ENCODE data around the gene UST.
"Not testable (repeated sequence)": the region's sequence is repeated elsewhere in the genome, so short reads cannot be mapped to it uniquely, and the experiment has no call there.

UST gene

DNA sequence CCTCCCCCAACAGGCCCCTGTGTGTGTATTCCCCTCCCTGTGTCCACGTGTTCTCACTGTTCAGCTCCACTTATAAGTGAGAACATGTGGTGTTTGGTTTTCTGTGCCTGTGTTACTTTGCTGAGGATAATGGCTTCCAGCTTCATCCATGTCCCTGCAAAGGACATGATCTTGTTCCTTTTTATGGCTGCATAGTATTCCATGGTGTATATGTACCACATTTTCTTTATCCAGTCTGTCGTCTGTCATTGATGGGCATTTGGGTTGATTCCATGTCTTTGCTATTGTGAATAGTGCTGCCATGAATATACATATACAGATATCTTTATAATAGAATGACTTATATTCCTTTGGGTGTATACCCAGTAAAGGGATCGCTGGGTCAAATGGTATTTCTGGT is 106.3 kb downstream of the UST start:
- H3K36me3 ChIP-seq (ENCODE audit: control insufficient read depth, insufficient read depth, low read length); H3K9ac ChIP-seq (ENCODE audit: low read length); H3K9me3 ChIP-seq (ENCODE audit: control insufficient read depth, insufficient read depth, low read depth, low read length); H3K27me3 ChIP-seq (ENCODE audit: control insufficient read depth, insufficient read depth, low read length); H3K4me3 ChIP-seq (ENCODE audit: low read depth, low read length); H3K27ac ChIP-seq (ENCODE audit: low read depth, low read length): not testable (repeated sequence)
- H3K4me1 ChIP-seq (ENCODE audit: control insufficient read depth, insufficient read depth, low read length), result peaks cover 47% of the 10 kb centered on the region

- Histone ChIP-seq H3K4me1 (ENCODE audit: control insufficient read depth, insufficient read depth, low read length) (peaks cover 42% of the 10 kb centered on the region), H3K27me3 (ENCODE audit: control insufficient read depth, insufficient read depth, low read length) (no peaks in the 10 kb centered on the region), H3K36me3 (ENCODE audit: control insufficient read depth, insufficient read depth, low read length) (peaks cover 3% of the 10 kb centered on the region; the same call in 1 of the 2 replicates), H3K9ac (ENCODE audit: low read length) (no peak overlapping the region), H3K27ac (ENCODE audit: low read depth, low read length) (peak overlapping the region; percentile 20), H3K9me3 (ENCODE audit: control insufficient read depth, insufficient read depth, low read depth, low read length) (no peaks in the 10 kb centered on the region), H3K4me3 (ENCODE audit: low read depth, low read length) (no peak overlapping the region)
These were observed 107.3 kb downstream of the UST start for GRCh38 chr6:148854096-148854495.

DNA sequence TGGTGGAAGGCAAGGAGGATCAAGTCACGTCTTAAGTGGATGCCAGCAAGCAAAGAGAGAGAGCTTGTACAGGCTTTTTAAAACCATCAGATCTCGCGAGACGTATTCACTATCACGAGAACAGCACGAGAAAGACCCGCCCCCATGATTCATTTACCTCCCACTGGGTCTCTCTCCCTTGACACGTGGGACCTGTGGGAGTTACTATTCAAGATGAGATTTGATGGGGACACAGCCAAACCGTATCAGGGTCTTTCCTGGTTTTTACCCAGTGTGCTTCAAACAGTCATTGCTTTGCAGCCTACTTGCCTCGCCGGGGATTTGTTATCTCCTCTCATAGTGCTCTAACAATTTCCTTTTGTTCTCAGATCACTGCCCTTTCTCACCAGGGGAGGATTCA is 108.2 kb downstream of the UST start:
- Histone ChIP-seq H3K4me3 (ENCODE audit: low read depth, low read length) (no peak overlapping the region), H3K36me3 (ENCODE audit: control insufficient read depth, insufficient read depth, low read length) (peaks cover 3% of the 10 kb centered on the region; the same call in 1 of the 2 replicates), H3K9ac (ENCODE audit: low read length) (no peak overlapping the region), H3K27ac (ENCODE audit: low read depth, low read length) (peak overlapping the region; percentile 20; the same call in 1 of the 2 replicates), H3K9me3 (ENCODE audit: control insufficient read depth, insufficient read depth, low read depth, low read length) (no peaks in the 10 kb centered on the region), H3K4me1 (ENCODE audit: control insufficient read depth, insufficient read depth, low read length) (peaks cover 41% of the 10 kb centered on the region), H3K27me3 (ENCODE audit: control insufficient read depth, insufficient read depth, low read length) (no peaks in the 10 kb centered on the region)

- H3K27me3 ChIP-seq (ENCODE audit: control insufficient read depth, insufficient read depth, low read length), result no peaks in the 10 kb centered on the region
- no peak overlapping the region for H3K9ac ChIP-seq (ENCODE audit: low read length)
- no peak overlapping the region for H3K27ac ChIP-seq (ENCODE audit: low read depth, low read length)
- no peak overlapping the region for H3K4me3 ChIP-seq (ENCODE audit: low read depth, low read length)
- H3K4me1 ChIP-seq (ENCODE audit: control insufficient read depth, insufficient read depth, low read length), result peaks cover 34% of the 10 kb centered on the region
- no peaks in the 10 kb centered on the region for H3K9me3 ChIP-seq (ENCODE audit: control insufficient read depth, insufficient read depth, low read depth, low read length)
- H3K36me3 ChIP-seq (ENCODE audit: control insufficient read depth, insufficient read depth, low read length), result peaks cover 3% of the 10 kb centered on the region; the same call in 1 of the 2 replicates
These were observed 108.9 kb downstream of the UST start for GRCh38 chr6:148855744-148856143.

- H3K27me3 ChIP-seq (ENCODE audit: control insufficient read depth, insufficient read depth, low read length), result no peaks in the 10 kb centered on the region
- no peak overlapping the region for H3K9ac ChIP-seq (ENCODE audit: low read length)
- H3K36me3 ChIP-seq (ENCODE audit: control insufficient read depth, insufficient read depth, low read length), result peaks cover 3% of the 10 kb centered on the region; the same call in 1 of the 2 replicates
- H3K4me1 ChIP-seq (ENCODE audit: control insufficient read depth, insufficient read depth, low read length), result peaks cover 22% of the 10 kb centered on the region
- H3K9me3 ChIP-seq (ENCODE audit: control insufficient read depth, insufficient read depth, low read depth, low read length), result no peaks in the 10 kb centered on the region
- no peak overlapping the region for H3K27ac ChIP-seq (ENCODE audit: low read depth, low read length)
- no peak overlapping the region for H3K4me3 ChIP-seq (ENCODE audit: low read depth, low read length)
These were observed 111.1 kb downstream of the UST start for GRCh38 chr6:148857798-148858390.

DNA sequence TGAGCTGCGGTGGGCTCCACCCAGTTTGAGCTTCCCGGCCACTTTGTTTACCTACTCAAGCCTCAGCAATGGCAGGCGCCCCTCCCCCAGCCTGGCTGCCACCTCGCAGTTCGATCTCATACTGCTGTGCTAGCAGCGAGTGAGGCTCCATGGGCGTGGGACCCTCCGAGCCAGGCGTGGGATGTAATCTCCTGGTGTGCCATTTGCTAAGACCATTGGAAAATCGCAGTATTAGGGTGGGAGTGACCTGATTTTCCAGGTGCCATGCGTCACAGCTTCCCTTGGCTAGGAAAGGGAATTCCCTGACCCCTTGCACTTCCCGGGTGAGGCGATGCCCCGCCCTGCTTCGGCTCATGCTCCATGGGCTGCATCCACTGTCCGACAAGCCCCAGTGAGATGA is 117.3 kb downstream of the UST start:
- not testable (repeated sequence) for H3K27ac ChIP-seq (ENCODE audit: low read depth, low read length); H3K9ac ChIP-seq (ENCODE audit: low read length); H3K36me3 ChIP-seq (ENCODE audit: control insufficient read depth, insufficient read depth, low read length); H3K27me3 ChIP-seq (ENCODE audit: control insufficient read depth, insufficient read depth, low read length); H3K9me3 ChIP-seq (ENCODE audit: control insufficient read depth, insufficient read depth, low read depth, low read length)
- Histone ChIP-seq H3K4me1 (ENCODE audit: control insufficient read depth, insufficient read depth, low read length) (peaks cover 36% of the 10 kb centered on the region), H3K4me3 (ENCODE audit: low read depth, low read length) (peak overlapping the region; percentile 53)

DNA sequence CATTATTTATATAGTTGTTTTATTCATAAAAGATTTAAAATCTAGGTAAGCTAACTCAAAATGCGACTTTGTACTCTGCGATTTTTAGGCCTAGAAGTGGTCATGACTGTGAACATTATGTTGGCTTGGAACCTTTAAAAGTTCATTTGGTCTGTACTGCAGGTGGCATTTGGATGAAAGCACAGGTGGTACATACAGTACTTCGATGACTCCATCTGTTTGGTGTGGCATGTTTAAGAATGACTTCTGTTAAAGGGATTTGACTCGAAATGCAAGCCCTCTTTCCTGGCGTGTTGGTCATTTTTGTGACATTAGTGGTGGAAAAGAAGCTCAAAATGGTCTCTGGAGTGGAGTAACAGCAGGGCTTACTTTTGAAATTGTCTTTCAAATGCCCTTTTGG is 118.1 kb downstream of the UST start:
- H3K36me3 ChIP-seq (ENCODE audit: control insufficient read depth, insufficient read depth, low read length), result no peaks in the 10 kb centered on the region
- no peaks in the 10 kb centered on the region for H3K27me3 ChIP-seq (ENCODE audit: control insufficient read depth, insufficient read depth, low read length)
- H3K27ac ChIP-seq (ENCODE audit: low read depth, low read length), result no peak overlapping the region
- H3K9me3 ChIP-seq (ENCODE audit: control insufficient read depth, insufficient read depth, low read depth, low read length), result no peaks in the 10 kb centered on the region
- no peak overlapping the region for H3K4me3 ChIP-seq (ENCODE audit: low read depth, low read length)
- H3K4me1 ChIP-seq (ENCODE audit: control insufficient read depth, insufficient read depth, low read length), result peaks cover 42% of the 10 kb centered on the region
- no peak overlapping the region for H3K9ac ChIP-seq (ENCODE audit: low read length)

DNA sequence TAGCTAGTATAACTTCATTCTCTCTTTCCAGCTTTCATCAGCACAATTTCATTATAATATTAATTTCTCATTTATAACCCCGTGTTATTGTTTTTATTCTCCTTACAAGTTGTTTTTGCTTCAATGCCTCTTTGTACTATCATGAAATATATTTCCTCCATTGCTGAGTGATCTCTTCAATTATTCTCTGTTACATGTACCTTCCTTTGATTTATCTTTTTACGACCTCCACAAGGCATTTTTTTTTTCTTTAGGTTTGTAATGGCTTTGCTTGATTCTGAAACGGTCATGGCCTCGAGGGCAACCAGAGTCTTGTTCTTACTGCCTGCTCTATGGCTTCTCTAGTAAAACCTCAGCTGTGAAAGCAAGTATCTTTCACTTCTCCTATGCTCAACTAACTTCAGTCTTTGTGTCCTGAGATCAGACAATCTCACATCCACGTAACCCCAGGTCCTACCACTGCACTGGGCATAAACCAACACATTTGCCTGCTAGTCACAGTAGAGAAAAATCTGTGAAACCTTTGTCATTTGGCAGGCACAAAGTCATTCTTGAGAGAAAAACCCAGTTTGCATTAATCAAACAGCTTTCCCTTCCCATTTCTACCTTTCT is 119.9 kb downstream of the UST start:
- no peaks in the 10 kb centered on the region for H3K27me3 ChIP-seq (ENCODE audit: control insufficient read depth, insufficient read depth, low read length)
- no peak overlapping the region for H3K4me3 ChIP-seq (ENCODE audit: low read depth, low read length)
- H3K9ac ChIP-seq (ENCODE audit: low read length), result no peak overlapping the region
- H3K27ac ChIP-seq (ENCODE audit: low read depth, low read length), result no peak overlapping the region
- no peaks in the 10 kb centered on the region for H3K9me3 ChIP-seq (ENCODE audit: control insufficient read depth, insufficient read depth, low read depth, low read length)
- H3K4me1 ChIP-seq (ENCODE audit: control insufficient read depth, insufficient read depth, low read length), result peaks cover 47% of the 10 kb centered on the region
- no peaks in the 10 kb centered on the region for H3K36me3 ChIP-seq (ENCODE audit: control insufficient read depth, insufficient read depth, low read length)

DNA sequence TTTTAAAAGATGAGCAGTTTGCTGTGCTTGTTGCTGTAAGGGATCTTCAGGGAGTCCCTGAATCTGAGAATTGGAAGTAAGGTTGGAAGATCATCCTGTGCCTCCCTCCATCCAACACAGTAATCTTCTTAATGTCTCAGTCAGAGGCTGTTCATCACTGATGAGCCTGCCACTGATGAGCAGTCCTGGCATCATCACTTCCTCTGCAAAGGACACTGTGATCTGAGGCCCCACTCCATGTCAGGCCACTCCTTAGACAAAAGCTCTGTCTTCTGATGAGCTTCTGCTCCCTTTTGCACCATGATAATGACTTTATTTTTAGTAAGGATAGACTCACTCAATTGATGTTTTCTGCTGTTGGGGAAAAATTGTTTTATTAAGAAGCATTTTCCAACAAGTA is 121.0 kb downstream of the UST start:
- H3K4me3 ChIP-seq (ENCODE audit: low read depth, low read length), result no peak overlapping the region
- no peaks in the 10 kb centered on the region for H3K9me3 ChIP-seq (ENCODE audit: control insufficient read depth, insufficient read depth, low read depth, low read length)
- no peaks in the 10 kb centered on the region for H3K36me3 ChIP-seq (ENCODE audit: control insufficient read depth, insufficient read depth, low read length)
- H3K9ac ChIP-seq (ENCODE audit: low read length), result no peak overlapping the region
- H3K27me3 ChIP-seq (ENCODE audit: control insufficient read depth, insufficient read depth, low read length), result no peaks in the 10 kb centered on the region
- H3K4me1 ChIP-seq (ENCODE audit: control insufficient read depth, insufficient read depth, low read length), result peaks cover 52% of the 10 kb centered on the region
- H3K27ac ChIP-seq (ENCODE audit: low read depth, low read length), result no peak overlapping the region

DNA sequence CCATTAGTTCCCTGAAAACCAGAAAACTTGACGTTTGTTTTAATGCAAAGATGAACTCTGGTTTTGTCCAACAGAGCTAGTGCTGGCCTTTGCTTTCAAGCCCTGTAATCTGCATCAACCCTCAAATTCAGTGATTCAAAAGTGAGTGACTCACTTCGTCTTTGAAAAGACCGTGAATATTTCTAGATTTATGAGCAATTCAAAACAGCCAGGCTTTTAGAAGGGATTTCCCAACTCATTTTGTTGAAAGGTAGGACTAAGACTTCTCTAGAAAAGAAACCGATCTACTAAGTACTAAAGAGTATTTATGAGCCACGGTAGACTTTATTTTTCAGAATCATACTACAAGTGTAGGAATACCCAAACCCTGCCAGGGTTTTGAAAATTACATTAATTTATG is 121.5 kb downstream of the UST start:
- Histone ChIP-seq H3K27me3 (ENCODE audit: control insufficient read depth, insufficient read depth, low read length) (no peaks in the 10 kb centered on the region), H3K9me3 (ENCODE audit: control insufficient read depth, insufficient read depth, low read depth, low read length) (no peaks in the 10 kb centered on the region), H3K9ac (ENCODE audit: low read length) (no peak overlapping the region), H3K4me1 (ENCODE audit: control insufficient read depth, insufficient read depth, low read length) (peaks cover 55% of the 10 kb centered on the region), H3K4me3 (ENCODE audit: low read depth, low read length) (no peak overlapping the region), H3K36me3 (ENCODE audit: control insufficient read depth, insufficient read depth, low read length) (no peaks in the 10 kb centered on the region), H3K27ac (ENCODE audit: low read depth, low read length) (no peak overlapping the region)

- Histone ChIP-seq H3K9me3 (ENCODE audit: control insufficient read depth, insufficient read depth, low read depth, low read length) (no peaks in the 10 kb centered on the region), H3K27ac (ENCODE audit: low read depth, low read length) (peak overlapping the region; percentile 19; the same call in 1 of the 2 replicates), H3K27me3 (ENCODE audit: control insufficient read depth, insufficient read depth, low read length) (no peaks in the 10 kb centered on the region), H3K9ac (ENCODE audit: low read length) (no peak overlapping the region), H3K4me3 (ENCODE audit: low read depth, low read length) (no peak overlapping the region), H3K4me1 (ENCODE audit: control insufficient read depth, insufficient read depth, low read length) (peaks cover 60% of the 10 kb centered on the region), H3K36me3 (ENCODE audit: control insufficient read depth, insufficient read depth, low read length) (no peaks in the 10 kb centered on the region)
These were observed 122.1 kb downstream of the UST start for GRCh38 chr6:148868901-148869300.
